Lung (tissue), 12 donors: ENCODE measurements around the gene HTRA1. TPM values are rescaled to one million over a fixed set of nuclear protein-coding genes. Genes with fewer than 3 reads are reported as not detected.

Source experiments
- ATAC-seq: fragments of 200-7000 bp; cut with Tn5 transposase; one replicate; pipeline ENCODE4 v1.9.1; 2020; ENCODE audit warnings: moderate number of reproducible peaks; ENCODE audit not compliant: insufficient read depth, low FRiP score
- DNase-seq, 3 donors: peaks; one replicate each; pipeline ENCODE4 v3.0.0-alpha.2; 2013 to 2017
- H3K27ac ChIP-seq, 2 donors: one replicate each; pipeline ENCODE4 v1.5.1; 2013; ENCODE audit warnings: mild to moderate bottlenecking in 2 of 2, moderate library complexity in 2 of 2, control low read depth in 1 of 2, inconsistent platforms in 1 of 2, low read depth in 1 of 2, low read length in 1 of 2
- H3K27me3 ChIP-seq, 3 donors: one replicate each; pipeline ENCODE4 v1.5.1; 2013; ENCODE audit warnings: low read length in 2 of 3; ENCODE audit not compliant: control insufficient read depth in 3 of 3, insufficient read depth in 3 of 3
- H3K36me3 ChIP-seq, 4 donors: one replicate each; pipeline ENCODE4 v1.5.1; 2013; ENCODE audit warnings: low read length in 4 of 4, mild to moderate bottlenecking in 1 of 4, moderate library complexity in 1 of 4; ENCODE audit not compliant: control insufficient read depth in 4 of 4, insufficient read depth in 4 of 4
- H3K4me1 ChIP-seq, 5 donors: one replicate each; pipeline ENCODE4 v1.5.1; 2013; ENCODE audit warnings: low read length in 5 of 5, mild to moderate bottlenecking in 2 of 5, moderate library complexity in 1 of 5; ENCODE audit not compliant: control insufficient read depth in 5 of 5, insufficient read depth in 5 of 5
- H3K4me3 ChIP-seq: one replicate; pipeline ENCODE4 v1.5.1; 2013; ENCODE audit warnings: mild to moderate bottlenecking, control low read depth, moderate library complexity
- H3K9ac ChIP-seq, 2 donors: one replicate each; pipeline ENCODE4 v1.5.1; 2013; ENCODE audit warnings: low read length in 2 of 2, control low read depth in 1 of 2; ENCODE audit not compliant: insufficient read depth in 1 of 2
- H3K9me3 ChIP-seq, 4 donors: one replicate each; pipeline ENCODE4 v1.5.1; 2013; ENCODE audit warnings: low read length in 3 of 4, mild to moderate bottlenecking in 1 of 4, moderate library complexity in 1 of 4; ENCODE audit not compliant: control insufficient read depth in 4 of 4, insufficient read depth in 3 of 4
- CTCF ChIP-seq: IDR thresholded peaks from 2 replicates; pipeline ENCODE4 v1.5.1; 2012; ENCODE audit warnings: mild to moderate bottlenecking; ENCODE audit errors: control extremely low read depth, extremely low read depth
- WGBS, 2 donors: extraction: QIAGEN DNeasy Blood & Tissue Kit; methylation state at CpG; one replicate each; pipeline ENCODE4 v1.1.7; 2013; 5-methylcytosine and 5-hydroxymethylcytosine counted together
- polyA plus RNA-seq, 2 donors: library from polyadenylated mRNA; stranded (reverse); fragments of 200-250 nt; gene quantifications; one replicate each; pipeline ENCODE4 v1.2.1, GENCODE V29; 2013
- total RNA-seq, 2 donors: library from RNA; depleted of rRNA in 1 of 2; stranded (reverse); fragments of >200 nt in 1 of 2; gene quantifications; one replicate each; pipeline ENCODE4 v1.2.1, GENCODE V29; 2014 to 2021
- donor health status: control.
- donor health status: control.
- donor health status: Bipolar disorder and iron deficiency.
- donor health status: healthy.
- donor health status: DM: yes; HTN: yes; CAD: no.

Gene HTRA1
- total and polyA plus RNA-seq, 4 donors: 30.4 to 59.8 (median 46.1) TPM

- DNase-seq (no peak), ATAC-seq (no peak)
These were observed 19.4 kb upstream of the HTRA1 start for GRCh38 chr10:122441961-122442360.

GRCh38 chr10:122445469-122445868, 15.9 kb upstream of the HTRA1 start:
- no peak for ATAC-seq
- TF ChIP-seq CTCF: no peak
- no peak for DNase-seq
- H3K4me3 ChIP-seq: no peak overlapping the region
- H3K27ac ChIP-seq: no peak overlapping the region
- WGBS, 2 donors: 80 to 86% methylated on average over 1 of the region's 1 CpG
- peaks cover 0 to 2% (median 0%) of the 10 kb centered on the region in 4 donors for H3K9me3 ChIP-seq
- H3K36me3 ChIP-seq: no peaks in the 10 kb centered on the region
- H3K9ac ChIP-seq: no peak overlapping the region
- H3K4me1 ChIP-seq: peaks cover 0 to under 1% (median 0%) of the 10 kb centered on the region in 5 donors
- no peaks in the 10 kb centered on the region for H3K27me3 ChIP-seq

More at GRCh38 chr10:122441961-122442360, 19.4 kb upstream of the HTRA1 start:
- Histone ChIP-seq H3K27me3 (no peaks in the 10 kb centered on the region), H3K4me3 (no peak overlapping the region), H3K9ac (no peak overlapping the region), H3K4me1 (peaks cover 0 to 2% (median 0%) of the 10 kb centered on the region in 5 donors), H3K9me3 (peaks cover 0 to under 1% (median 0%) of the 10 kb centered on the region in 4 donors), H3K27ac (no peak overlapping the region), H3K36me3 (peaks cover 0 to 5% (median 0%) of the 10 kb centered on the region in 4 donors)
- no peak for TF ChIP-seq CTCF
- WGBS, 2 donors: 85 to 87% methylated on average over 7 of the region's 7 CpGs

GRCh38 chr10:122445904-122446303, 15.4 kb upstream of the HTRA1 start:
- Histone ChIP-seq H3K4me1 (peaks cover 0 to 3% (median 0%) of the 10 kb centered on the region in 5 donors), H3K9me3 (peaks cover 0 to 2% (median 0%) of the 10 kb centered on the region in 4 donors), H3K36me3 (no peaks in the 10 kb centered on the region), H3K9ac (no peak overlapping the region), H3K27ac (no peak overlapping the region), H3K4me3 (no peak overlapping the region), H3K27me3 (no peaks in the 10 kb centered on the region)
- DNase-seq (no peak), ATAC-seq (no peak)
- TF ChIP-seq CTCF: no peak
